ENCODE data around the gene UCP1.

DNA sequence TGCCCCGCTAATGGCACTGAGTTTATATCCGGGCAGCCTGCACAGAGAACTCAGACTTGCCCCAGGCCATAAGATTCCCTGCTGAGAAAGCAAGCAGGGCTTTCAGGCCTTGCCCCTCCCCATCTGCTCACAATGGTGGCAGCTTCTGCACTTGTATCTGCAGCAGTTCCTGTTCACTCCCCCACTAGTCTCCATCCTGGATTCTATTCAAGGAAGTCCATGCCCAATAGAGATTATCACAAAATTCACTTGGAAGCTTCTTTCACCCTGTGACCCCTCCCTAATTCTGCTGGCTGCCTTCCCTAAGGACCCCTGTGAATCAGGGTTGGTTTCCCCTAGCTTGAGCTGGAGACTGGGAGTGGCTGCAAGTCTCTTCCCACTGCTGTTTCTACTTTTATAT lies 34.5 kb upstream of the UCP1 start:
- TF ChIP-seq, protein P1, sequence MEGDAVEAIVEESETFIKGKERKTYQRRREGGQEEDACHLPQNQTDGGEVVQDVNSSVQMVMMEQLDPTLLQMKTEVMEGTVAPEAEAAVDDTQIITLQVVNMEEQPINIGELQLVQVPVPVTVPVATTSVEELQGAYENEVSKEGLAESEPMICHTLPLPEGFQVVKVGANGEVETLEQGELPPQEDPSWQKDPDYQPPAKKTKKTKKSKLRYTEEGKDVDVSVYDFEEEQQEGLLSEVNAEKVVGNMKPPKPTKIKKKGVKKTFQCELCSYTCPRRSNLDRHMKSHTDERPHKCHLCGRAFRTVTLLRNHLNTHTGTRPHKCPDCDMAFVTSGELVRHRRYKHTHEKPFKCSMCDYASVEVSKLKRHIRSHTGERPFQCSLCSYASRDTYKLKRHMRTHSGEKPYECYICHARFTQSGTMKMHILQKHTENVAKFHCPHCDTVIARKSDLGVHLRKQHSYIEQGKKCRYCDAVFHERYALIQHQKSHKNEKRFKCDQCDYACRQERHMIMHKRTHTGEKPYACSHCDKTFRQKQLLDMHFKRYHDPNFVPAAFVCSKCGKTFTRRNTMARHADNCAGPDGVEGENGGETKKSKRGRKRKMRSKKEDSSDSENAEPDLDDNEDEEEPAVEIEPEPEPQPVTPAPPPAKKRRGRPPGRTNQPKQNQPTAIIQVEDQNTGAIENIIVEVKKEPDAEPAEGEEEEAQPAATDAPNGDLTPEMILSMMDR (IDR thresholded peaks at IDR 0.05) = no peak
- TF ChIP-seq POLR2A (IDR thresholded peaks at IDR 0.05) = no peak

All from lower leg skin (tissue), 3 donors.